Activated naive CD4-positive, alpha-beta T cell treated with anti-CD3 and anti-CD28 coated beads for 36 hours (primary cell): ENCODE results near the gene PCBP3. TPM values are rescaled to one million over a fixed set of nuclear protein-coding genes. Genes with fewer than 3 reads are reported as not detected.
"Not testable (repeated sequence)": the region's sequence is repeated elsewhere in the genome, so short reads cannot be mapped to it uniquely, and the experiment has no call there.

ENCODE experiments used
- CTCF ChIA-PET: fragments of 350-600 bp; sonication (Branson Sonifier 250); formaldehyde crosslinking; loops from one replicate; lab custom pipeline; 2021; ENCODE audit warnings: antibody characterized with exemption; lab: Charles Lee
- DNase-seq: peaks from one replicate; pipeline ENCODE4 v3.0.0-alpha.2; 2020
- H3K27ac Mint-ChIP-seq: one replicate; pipeline ENCODE4 v1.8.0; 2021; ENCODE audit warnings: mild to moderate bottlenecking, mixed read lengths
- H3K27me3 Mint-ChIP-seq: one replicate; pipeline ENCODE4 v1.8.0; 2021; ENCODE audit warnings: low read depth, mixed read lengths
- H3K36me3 Mint-ChIP-seq: one replicate; pipeline ENCODE4 v1.8.0; 2021; ENCODE audit warnings: low read depth, mixed read lengths
- H3K4me1 Mint-ChIP-seq: one replicate; pipeline ENCODE4 v1.8.0; 2021; ENCODE audit warnings: low read depth, mixed read lengths
- H3K4me3 Mint-ChIP-seq: one replicate; pipeline ENCODE4 v1.8.0; 2021; ENCODE audit warnings: mild to moderate bottlenecking, moderate library complexity, mixed read lengths
- H3K9me3 Mint-ChIP-seq: one replicate; pipeline ENCODE4 v1.8.0; 2021; ENCODE audit warnings: mixed read lengths
- intact Hi-C: fragments of 100-400 bp; cut with micrococcal nuclease; formaldehyde crosslinking; loops from one replicate; pipeline ENCODE4 v1.15.1; 2023
- total RNA-seq, 2 experiments: library from RNA; stranded (reverse); gene quantifications; one replicate each; pipeline ENCODE4 v1.2.3, GENCODE V29; 2021

The PCBP3 gene
- total RNA-seq, 2 experiments from 2014 or later: 10.0 to 10.2 TPM

DNA sequence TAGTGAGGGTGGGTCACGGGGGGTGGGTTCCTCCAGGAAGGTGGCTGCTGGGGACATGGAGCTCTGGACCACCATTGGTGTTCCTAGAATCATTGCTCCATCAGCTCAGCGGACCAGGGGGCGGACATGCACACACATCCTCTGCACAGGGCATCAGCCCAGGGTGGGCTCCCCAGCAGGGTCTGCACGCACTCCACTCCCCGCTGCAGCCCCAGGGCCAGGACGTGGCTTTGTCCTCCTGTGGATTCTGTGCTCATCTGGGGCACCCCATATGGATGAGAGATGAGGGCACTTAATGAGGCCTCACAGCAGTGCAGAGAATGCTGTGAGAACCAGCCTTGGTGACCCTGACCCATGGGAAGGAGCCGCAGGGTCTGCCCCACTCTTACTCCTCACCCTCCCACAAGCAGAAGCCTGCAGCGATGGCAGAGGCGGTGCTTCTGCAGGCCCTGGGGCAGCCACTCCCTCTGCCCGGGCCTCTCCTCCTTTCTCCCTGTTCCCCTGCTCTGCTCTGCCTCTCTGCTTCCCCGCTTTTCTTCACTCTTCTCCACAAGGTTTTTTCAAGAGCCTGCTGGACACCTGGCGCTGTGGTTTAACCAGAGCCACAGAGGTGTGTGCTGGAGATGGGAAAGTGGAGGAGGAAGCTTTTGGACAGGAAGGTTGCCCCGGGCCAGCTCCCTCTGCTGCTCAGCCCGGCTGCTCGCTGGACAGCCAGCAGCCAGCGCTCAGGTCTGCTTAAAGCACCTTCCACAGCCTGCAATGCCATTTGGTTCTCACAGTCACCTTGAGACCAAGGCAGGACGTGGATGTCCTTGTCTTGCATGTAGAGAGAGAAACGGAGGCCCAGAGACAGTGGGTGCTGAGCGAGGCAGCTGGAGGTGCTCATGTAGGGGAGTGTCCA, 26.3 kb upstream of the PCBP3 start:
- H3K36me3 Mint-ChIP-seq: no peaks in the 10 kb centered on the region
- H3K27me3 Mint-ChIP-seq: no peaks in the 10 kb centered on the region
- H3K4me3 Mint-ChIP-seq: no peak overlapping the region
- peaks cover 31% of the 10 kb centered on the region for H3K4me1 Mint-ChIP-seq
- CTCF ChIA-PET: no interaction called here
- intact Hi-C loops: no loop called here
- peaks cover 5% of the 10 kb centered on the region for H3K9me3 Mint-ChIP-seq
- H3K27ac Mint-ChIP-seq: no peak overlapping the region
- no peak for DNase-seq

DNA sequence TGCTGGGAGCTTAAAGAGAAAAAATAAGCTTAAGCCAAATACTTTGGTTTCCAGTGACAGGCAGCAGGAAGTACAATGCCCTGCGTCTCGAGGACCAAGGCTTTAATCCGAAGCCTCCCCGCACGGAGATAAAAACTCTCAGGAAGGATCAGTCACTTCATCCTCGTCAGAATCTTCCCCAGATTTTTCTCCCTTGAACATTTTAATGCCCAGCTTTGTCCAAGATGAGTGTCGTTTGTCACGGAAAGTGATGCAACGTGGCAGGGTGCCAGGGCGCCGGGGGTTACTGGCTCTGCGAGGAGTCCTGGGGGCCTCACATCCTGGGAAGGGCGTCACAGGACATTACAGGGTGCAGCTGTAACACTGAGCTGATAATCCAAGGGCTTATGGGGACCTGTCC, 25.2 kb upstream of the PCBP3 start:
- Mint-ChIP-seq H3K27ac (no peak overlapping the region), H3K9me3 (peaks cover 5% of the 10 kb centered on the region), H3K4me3 (no peak overlapping the region), H3K4me1 (peaks cover 33% of the 10 kb centered on the region), H3K36me3 (no peaks in the 10 kb centered on the region), H3K27me3 (no peaks in the 10 kb centered on the region)
- no peak for DNase-seq
- CTCF ChIA-PET: no interaction called here
- intact Hi-C loops: no loop called here

DNA sequence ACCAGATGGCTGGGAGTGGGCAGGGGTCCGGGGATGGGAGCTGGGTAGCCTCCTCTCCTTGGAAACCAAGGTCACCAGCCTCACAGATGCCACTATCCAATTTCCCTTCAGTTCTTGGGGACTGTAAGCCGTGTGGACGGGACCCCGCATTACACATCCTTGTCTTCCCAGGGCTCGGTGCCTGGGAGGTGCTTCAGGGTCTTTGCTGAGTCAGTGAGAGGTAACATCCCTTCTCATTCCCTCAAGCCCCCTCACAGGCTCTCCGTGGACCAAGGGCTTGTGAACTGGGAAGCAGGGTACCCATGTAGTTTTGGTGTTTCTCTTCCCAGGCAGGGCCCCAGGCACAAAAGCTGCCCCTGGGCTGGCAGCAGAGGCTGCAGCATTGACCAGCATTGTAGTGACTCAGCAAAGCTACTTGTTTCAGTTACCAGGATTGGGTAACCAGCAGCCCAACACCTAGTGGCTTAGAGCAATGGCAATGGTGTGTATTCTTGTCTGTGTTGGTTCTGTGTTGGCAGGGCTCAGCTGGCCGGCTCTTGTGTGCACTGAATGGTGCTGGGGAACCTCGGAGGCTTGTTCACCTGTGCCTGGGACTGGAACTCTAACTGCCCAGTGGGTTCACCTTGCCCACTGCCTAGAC, 24.6 kb upstream of the PCBP3 start:
- Mint-ChIP-seq H3K4me1 (peaks cover 27% of the 10 kb centered on the region), H3K27me3 (no peaks in the 10 kb centered on the region), H3K36me3 (no peaks in the 10 kb centered on the region), H3K9me3 (peaks cover 5% of the 10 kb centered on the region), H3K27ac (no peak overlapping the region), H3K4me3 (no peak overlapping the region)
- DNase-seq: no peak
- CTCF ChIA-PET: no interaction called here
- intact Hi-C loops: no loop called here

DNA sequence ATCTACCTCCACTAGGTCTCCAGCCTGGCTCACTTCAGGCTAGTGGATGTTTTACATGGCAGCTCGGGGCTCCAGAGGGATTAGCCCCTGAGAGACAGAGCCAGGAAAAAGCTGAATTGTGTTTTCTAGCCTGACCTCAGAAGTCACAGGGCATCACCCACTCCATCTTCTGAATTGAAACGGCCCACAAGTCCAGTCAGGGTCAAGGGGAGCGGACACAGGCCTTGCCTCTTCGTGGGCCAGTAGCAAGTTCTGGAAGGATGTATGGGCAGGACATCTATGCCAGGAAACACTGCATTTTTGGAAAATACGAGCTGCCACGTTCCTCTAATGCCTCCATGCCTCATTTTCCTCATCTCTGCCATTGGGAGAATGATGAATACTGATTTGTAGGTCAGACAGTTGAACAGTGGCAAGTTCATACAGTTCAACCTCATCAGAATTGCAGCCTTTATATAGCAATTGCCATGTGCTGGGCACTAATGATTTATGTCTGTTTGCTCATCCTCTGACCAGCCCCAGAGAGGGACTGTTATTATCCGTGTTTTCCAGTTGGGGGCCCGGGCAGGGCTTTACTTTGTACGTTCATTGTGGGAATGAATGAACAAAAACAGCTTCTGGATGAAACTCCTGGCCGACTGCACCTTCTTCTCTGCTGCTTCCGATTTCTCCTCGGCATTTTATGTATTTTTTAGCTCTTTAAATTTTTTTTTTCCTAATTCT, 23.2 kb upstream of the PCBP3 start:
- peaks cover 20% of the 10 kb centered on the region for H3K4me1 Mint-ChIP-seq
- no peaks in the 10 kb centered on the region for H3K27me3 Mint-ChIP-seq
- no peak overlapping the region for H3K27ac Mint-ChIP-seq
- intact Hi-C loops: no loop called here
- no peak overlapping the region for H3K4me3 Mint-ChIP-seq
- CTCF ChIA-PET: interaction anchor here (0.6 kb wide), 1 partner anchor 312 kb away, joined by 4 read pairs; no protein-coding TSS in a partner anchor
- no peak for DNase-seq
- peaks cover 5% of the 10 kb centered on the region for H3K9me3 Mint-ChIP-seq
- no peaks in the 10 kb centered on the region for H3K36me3 Mint-ChIP-seq

DNA sequence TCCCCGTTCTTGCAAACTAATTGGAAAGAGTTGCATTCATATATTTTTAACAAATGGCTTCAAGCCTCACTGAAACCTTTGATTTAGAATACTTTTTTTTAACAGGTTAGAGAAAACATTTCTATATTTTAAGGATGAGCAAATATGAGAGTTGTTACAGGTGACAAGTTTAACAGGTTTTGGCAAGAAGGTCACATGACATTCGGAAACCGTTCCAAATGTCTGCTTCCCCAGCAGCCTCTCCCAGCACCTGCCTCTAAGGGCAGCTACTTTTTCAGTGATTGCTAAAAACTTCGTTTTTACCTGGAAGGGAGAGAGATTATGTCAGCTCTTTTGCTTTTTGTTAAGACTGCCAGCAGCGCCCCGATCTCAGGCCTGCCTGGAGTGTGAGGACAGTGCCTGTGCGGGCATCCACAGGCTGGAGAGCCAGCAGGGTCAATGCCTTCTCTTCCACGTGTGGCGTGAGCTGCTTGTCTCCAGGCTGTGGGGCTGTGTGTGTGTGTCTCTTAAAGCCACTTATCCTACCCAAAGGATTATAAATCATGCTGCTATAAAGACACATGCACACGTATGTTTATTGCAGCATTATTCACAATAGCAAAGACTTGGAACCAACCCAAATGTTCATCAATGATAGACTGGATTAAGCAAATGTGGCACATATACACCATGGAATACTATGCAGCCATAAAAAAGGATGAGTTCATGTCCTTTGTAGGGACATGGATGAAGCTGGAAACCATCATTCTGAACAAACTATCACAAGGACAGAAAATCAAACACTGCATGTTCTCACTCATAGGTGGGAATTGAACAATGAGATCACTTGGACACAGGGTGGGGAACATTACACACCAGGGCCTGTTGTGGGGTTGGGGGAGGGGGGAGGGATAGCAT, 21.8 kb upstream of the PCBP3 start:
- CTCF ChIA-PET: interaction anchor here (0.6 kb wide), 1 partner anchor 311 kb away, joined by 4 read pairs; no protein-coding TSS in a partner anchor
- H3K36me3 Mint-ChIP-seq, H3K4me3 Mint-ChIP-seq, DNase-seq, H3K27me3 Mint-ChIP-seq, H3K9me3 Mint-ChIP-seq, H3K4me1 Mint-ChIP-seq, H3K27ac Mint-ChIP-seq, intact Hi-C loops: not testable (repeated sequence)

DNA sequence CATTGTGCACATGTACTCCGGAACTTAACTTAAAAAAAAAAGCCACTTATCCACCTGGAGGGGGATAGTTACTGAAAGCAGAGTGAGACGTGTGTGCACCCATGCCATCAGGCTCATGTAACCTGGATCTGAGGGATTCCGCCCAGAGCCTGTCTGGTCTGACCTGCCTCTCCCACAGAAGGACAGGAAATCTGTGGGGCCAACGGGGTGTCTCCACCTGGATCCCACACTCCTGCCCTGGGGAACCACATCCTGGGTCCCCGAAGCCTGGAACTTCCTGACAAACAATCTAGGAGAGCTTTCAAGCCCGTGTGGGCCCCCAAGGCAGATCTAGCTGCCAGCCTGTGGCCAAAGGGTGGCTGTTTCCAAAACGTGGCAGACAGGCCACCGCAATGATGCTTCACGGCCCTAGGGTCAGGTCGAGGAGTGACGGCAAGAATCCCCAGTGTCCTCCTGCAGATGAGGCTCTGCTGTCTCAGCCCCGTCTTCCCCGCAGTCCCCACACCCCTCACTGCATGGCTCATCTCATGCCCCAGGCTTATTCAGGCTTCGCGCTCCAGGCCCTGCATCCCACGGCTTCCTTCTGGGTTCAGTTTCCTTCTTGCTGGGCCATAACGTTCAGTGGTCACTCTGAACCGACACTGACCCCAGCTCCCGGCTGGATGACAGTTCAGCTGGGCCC, 21.0 kb upstream of the PCBP3 start:
- Mint-ChIP-seq H3K27me3 (no peaks in the 10 kb centered on the region), H3K27ac (no peak overlapping the region), H3K4me1 (peaks cover 2% of the 10 kb centered on the region), H3K4me3 (no peak overlapping the region), H3K9me3 (peaks cover 5% of the 10 kb centered on the region), H3K36me3 (no peaks in the 10 kb centered on the region)
- no peak for DNase-seq
- CTCF ChIA-PET: no interaction called here
- intact Hi-C loops: no loop called here

DNA sequence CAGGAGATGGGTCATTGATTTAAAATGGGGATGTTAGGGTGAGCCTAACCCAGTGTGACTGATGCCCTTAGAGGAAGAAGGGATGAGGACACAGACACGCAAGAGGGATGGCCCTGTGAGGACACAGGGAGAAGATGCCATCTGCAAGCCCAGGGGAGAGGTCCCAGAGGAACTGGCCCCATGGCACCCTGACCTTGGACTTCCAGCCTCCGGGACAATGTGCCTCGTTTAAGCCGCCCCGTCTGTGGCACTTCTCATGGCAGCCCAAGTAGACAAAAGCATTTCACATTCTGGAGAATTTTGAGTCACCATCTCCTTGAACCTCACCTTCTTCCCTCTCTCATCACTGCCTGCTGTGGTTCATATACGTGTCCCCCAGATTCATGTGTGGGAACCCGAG, 20.1 kb upstream of the PCBP3 start:
- DNase-seq: no peak
- intact Hi-C loops: no loop called here
- Mint-ChIP-seq H3K27me3 (no peaks in the 10 kb centered on the region), H3K9me3 (peaks cover 5% of the 10 kb centered on the region), H3K4me3 (no peak overlapping the region), H3K4me1 (peaks cover 2% of the 10 kb centered on the region), H3K36me3 (no peaks in the 10 kb centered on the region), H3K27ac (no peak overlapping the region)
- CTCF ChIA-PET: no interaction called here

DNA sequence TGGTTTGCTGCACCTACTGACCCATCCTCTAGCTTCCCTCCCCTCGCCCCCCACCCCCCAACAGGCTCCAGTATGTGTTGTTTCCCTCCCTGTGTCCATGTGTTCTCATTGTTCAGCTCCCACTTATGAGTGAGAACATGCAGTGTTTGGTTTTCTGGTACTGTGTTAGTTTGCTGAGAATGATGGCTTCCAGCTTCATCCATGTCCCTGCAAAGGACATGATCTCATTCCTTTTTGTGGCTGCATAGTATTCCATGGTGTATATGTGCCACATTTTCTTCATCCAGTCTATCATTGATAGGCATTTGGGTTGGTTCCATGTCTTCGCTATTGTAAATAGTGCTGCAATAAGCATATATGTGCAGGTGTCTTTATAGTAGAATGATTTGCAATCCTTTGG, 17.4 kb upstream of the PCBP3 start:
- intact Hi-C loops, H3K27me3 Mint-ChIP-seq, CTCF ChIA-PET, H3K27ac Mint-ChIP-seq, H3K36me3 Mint-ChIP-seq, H3K4me3 Mint-ChIP-seq, H3K9me3 Mint-ChIP-seq, DNase-seq, H3K4me1 Mint-ChIP-seq: not testable (repeated sequence)

DNA sequence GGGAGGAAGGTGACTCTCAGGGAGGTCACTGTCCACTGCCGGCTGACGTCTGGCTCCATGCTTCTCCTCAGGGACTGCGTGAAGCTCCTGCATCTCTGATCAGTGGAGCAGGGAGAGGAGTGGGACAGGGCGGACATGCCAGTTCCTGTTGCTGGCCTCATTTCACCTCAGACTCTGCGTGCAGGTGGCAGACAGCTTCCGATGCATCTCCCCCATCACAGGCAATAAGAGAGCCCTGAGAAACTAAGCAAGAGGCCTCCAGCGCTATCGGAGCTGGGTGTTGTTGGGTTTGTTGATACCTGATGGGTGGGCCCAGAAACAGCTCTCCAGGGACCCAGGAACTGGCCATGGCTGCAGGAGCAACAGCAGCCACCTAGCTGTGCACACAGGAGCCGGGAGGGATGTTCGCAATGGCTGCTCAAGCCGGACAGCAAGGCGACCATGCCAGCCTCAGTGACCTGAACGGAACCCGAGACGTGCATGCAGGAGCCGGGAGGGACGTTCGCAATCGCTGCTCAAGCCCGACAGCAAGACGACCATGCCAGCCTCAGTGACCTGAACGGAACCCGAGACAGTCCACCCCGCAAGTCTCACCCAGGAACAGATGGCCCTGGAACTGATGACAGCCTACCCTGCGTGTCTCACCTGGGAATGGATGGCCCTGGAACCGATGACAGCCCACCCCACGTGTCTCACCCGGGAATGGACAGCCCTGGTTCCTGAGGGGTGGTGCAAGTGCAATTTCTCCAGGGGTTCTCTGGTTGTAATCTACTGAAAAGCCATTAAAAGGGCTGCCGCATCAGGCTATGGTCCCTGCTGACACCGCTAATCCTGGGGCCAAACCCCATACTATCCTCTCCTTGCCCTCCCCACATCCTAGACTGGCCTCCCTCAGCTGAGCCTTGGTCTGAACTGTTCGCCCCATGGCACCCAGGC, 14.2 kb upstream of the PCBP3 start:
- H3K9me3 Mint-ChIP-seq: no peaks in the 10 kb centered on the region
- peaks cover 3% of the 10 kb centered on the region for H3K27me3 Mint-ChIP-seq
- no peak overlapping the region for H3K27ac Mint-ChIP-seq
- no peak overlapping the region for H3K4me3 Mint-ChIP-seq
- no peaks in the 10 kb centered on the region for H3K36me3 Mint-ChIP-seq
- CTCF ChIA-PET: no interaction called here
- intact Hi-C loops: no loop called here
- peaks cover 16% of the 10 kb centered on the region for H3K4me1 Mint-ChIP-seq
- no peak for DNase-seq

DNA sequence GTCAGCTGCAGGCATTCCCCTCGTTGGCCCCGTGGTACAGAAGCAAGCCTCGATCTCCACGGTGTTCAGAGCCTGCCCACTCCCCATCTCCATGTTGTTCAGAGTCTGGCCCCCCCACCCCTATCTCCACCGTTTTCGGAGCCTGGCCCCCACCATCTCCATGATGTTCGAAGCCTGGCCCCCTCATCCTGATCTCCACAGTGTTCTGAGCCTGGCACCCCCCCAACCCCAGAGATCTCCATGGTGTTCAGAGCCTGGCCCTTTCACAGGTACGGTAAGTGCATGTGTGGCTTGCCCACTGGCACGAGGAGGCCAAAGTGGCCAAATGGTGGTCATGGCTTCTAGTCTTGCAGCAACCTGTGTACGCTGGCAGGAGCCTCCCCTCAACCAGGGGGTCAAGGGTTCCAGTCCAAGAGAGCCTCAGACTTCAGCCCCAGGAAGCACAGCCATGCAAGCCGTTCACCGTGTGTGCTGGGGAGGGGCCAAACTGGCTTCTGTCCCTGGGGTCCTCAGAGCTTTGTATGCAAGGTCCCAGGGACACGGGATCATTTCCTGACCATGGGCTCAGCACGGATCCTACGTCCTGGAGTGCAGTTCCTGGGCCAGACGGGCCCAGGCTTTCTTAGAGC, 13.3 kb upstream of the PCBP3 start:
- H3K27ac Mint-ChIP-seq: no peak overlapping the region
- intact Hi-C loops: no loop called here
- no peaks in the 10 kb centered on the region for H3K9me3 Mint-ChIP-seq
- H3K4me1 Mint-ChIP-seq: peaks cover 16% of the 10 kb centered on the region
- CTCF ChIA-PET: no interaction called here
- no peak for DNase-seq
- H3K4me3 Mint-ChIP-seq: no peak overlapping the region
- no peaks in the 10 kb centered on the region for H3K36me3 Mint-ChIP-seq
- peaks cover 3% of the 10 kb centered on the region for H3K27me3 Mint-ChIP-seq
